Esophagus mucosa (tissue), 1 donor: ENCODE data around the gene FAM3B. TPM values are rescaled to one million over a fixed set of nuclear protein-coding genes. Genes with fewer than 3 reads are reported as not detected.

Experiments
- ATAC-seq: fragments of 200-7000 bp; cut with Tn5 transposase; one replicate; pipeline ENCODE4 v1.9.1; 2020
- total RNA-seq: library from RNA; stranded (reverse); gene quantifications from one replicate; pipeline ENCODE4 v1.2.4, GENCODE V29; 2023
- donor health status: DM: yes; HTN: yes; CAD: no.

FAM3B gene
- total RNA-seq, 1 donor from 2014 or later, result 23.3 TPM

GRCh38 chr21:41350436-41351155, 34.0 kb downstream of the FAM3B start:
- ATAC-seq, result no peak

- no peak for ATAC-seq
These were observed 40.9 kb downstream of the FAM3B start for GRCh38 chr21:41357546-41357945.

GRCh38 chr21:41358193-41359166, 41.9 kb downstream of the FAM3B start:
- no peak for ATAC-seq

- ATAC-seq, result no peak
These were observed 42.7 kb downstream of the FAM3B start for GRCh38 chr21:41359286-41359685.

- ATAC-seq, result peak; percentile 55
These were observed 43.1 kb downstream of the FAM3B start for GRCh38 chr21:41359754-41360071.

- peak; percentile 1 for ATAC-seq
These were observed 43.6 kb downstream of the FAM3B start for GRCh38 chr21:41360072-41360821.

GRCh38 chr21:41361053-41361785, 44.6 kb downstream of the FAM3B start:
- ATAC-seq, result no peak

GRCh38 chr21:41361786-41362604, 45.4 kb downstream of the FAM3B start, which contains the start of gene MX2:
TSS of gene MX2 (plus strand) at chr21:41362027. CDS start at chr21:41376907, 14,880 bp downstream.
- ATAC-seq, result peak; percentile 33

GRCh38 chr21:41362605-41363369, 46.2 kb downstream of the FAM3B start:
- no peak for ATAC-seq

- ATAC-seq, result no peak
These were observed 47.0 kb downstream of the FAM3B start for GRCh38 chr21:41363370-41364270.

GRCh38 chr21:41364308-41364707, 47.7 kb downstream of the FAM3B start:
- peak; percentile 80 for ATAC-seq

GRCh38 chr21:41365377-41366107, 48.9 kb downstream of the FAM3B start:
- ATAC-seq, result no peak

- peak; percentile 82 for ATAC-seq
These were observed 50.0 kb downstream of the FAM3B start for GRCh38 chr21:41366522-41367151.

GRCh38 chr21:41367301-41367944, 50.8 kb downstream of the FAM3B start:
- no peak for ATAC-seq

- no peak for ATAC-seq
These were observed 51.5 kb downstream of the FAM3B start for GRCh38 chr21:41367945-41368734.

GRCh38 chr21:41368735-41369104, 52.1 kb downstream of the FAM3B start:
- no peak for ATAC-seq
